Neural cell (in vitro differentiated cells): ENCODE data around the gene CTRB1. TPM values are rescaled to one million over a fixed set of nuclear protein-coding genes. Genes with fewer than 3 reads are reported as not detected.

Source experiments
- H2AFZ ChIP-seq: fragments of 200-600, 300-800 bp; sonication (generic), shearing (Covaris generic); 2 replicates; pipeline ENCODE4 v1.6.0; 2014; ENCODE audit warnings: low read depth, mild to moderate bottlenecking, antibody characterized with exemption, low read length, moderate library complexity
- H3F3A ChIP-seq: fragments of 200-600 bp; shearing (Covaris generic); 2 replicates; pipeline ENCODE4 v1.6.1; 2016; ENCODE audit warnings: mild to moderate bottlenecking, moderate library complexity, mixed read lengths, antibody characterized with exemption, low read length; ENCODE audit not compliant: insufficient read depth, poor library complexity, severe bottlenecking
- H3K27ac ChIP-seq: fragments of 200-600, 300-800 bp; sonication (generic), shearing (Covaris generic); 2 replicates; pipeline ENCODE4 v1.5.1; 2014; ENCODE audit warnings: mild to moderate bottlenecking, low read length, moderate library complexity
- H3K27me3 ChIP-seq: fragments of 300-800, 200-600 bp; sonication (generic), shearing (Covaris generic); 2 replicates; pipeline ENCODE4 v1.6.0; 2014; ENCODE audit warnings: mild to moderate bottlenecking, low read depth, low read length, moderate library complexity; ENCODE audit not compliant: insufficient read depth
- H3K36me3 ChIP-seq: fragments of 300-800, 200-600 bp; sonication (generic), shearing (Covaris generic); 2 replicates; pipeline ENCODE4 v1.5.1; 2014; ENCODE audit warnings: mild to moderate bottlenecking, antibody characterized with exemption, low read length, moderate library complexity; ENCODE audit not compliant: insufficient read depth
- H3K4me2 ChIP-seq: fragments of 300-800, 200-600 bp; sonication (generic), shearing (Covaris generic); 2 replicates; pipeline ENCODE4 v1.6.0; 2014; ENCODE audit warnings: mild to moderate bottlenecking, low read length
- H3K4me3 ChIP-seq: fragments of 300-800, 200-600 bp; sonication (generic), shearing (Covaris generic); 2 replicates; pipeline ENCODE4 v1.5.1; 2014; ENCODE audit warnings: mild to moderate bottlenecking, low read length, moderate library complexity
- H3K79me2 ChIP-seq: fragments of 200-600 bp; shearing (Covaris generic); replicated peaks from 2 replicates; pipeline ENCODE4 v1.6.0; 2014; ENCODE audit warnings: mild to moderate bottlenecking, low read length, moderate library complexity; ENCODE audit not compliant: insufficient read depth
- H3K9ac ChIP-seq: fragments of 300-800, 200-600 bp; sonication (generic), shearing (Covaris generic); 2 replicates; pipeline ENCODE4 v1.6.1; 2016; ENCODE audit warnings: mild to moderate bottlenecking, low read length, mixed read lengths
- H3K9me2 ChIP-seq: fragments of 200-600 bp; shearing (Covaris generic); 2 replicates; pipeline ENCODE4 v1.6.1; 2016; ENCODE audit warnings: mild to moderate bottlenecking, low read length, mixed read lengths; ENCODE audit not compliant: insufficient read depth
- H3K9me3 ChIP-seq: fragments of 200-600, 300-800 bp; sonication (generic), shearing (Covaris generic); 2 replicates; pipeline ENCODE4 v1.6.1; 2016; ENCODE audit warnings: mild to moderate bottlenecking, mixed run types, low read length, moderate library complexity, mixed read lengths
- H4K20me1 ChIP-seq: fragments of 200-600 bp; shearing (Covaris generic); 2 replicates; pipeline ENCODE4 v1.6.1; 2016; ENCODE audit warnings: mild to moderate bottlenecking, mixed run types; ENCODE audit not compliant: insufficient read depth
- CTCF ChIP-seq: fragments of 450-650 bp; IDR thresholded peaks from 2 replicates; pipeline ENCODE4 v1.5.1; 2014; ENCODE audit warnings: antibody characterized with exemption, mild to moderate bottlenecking, moderate library complexity; ENCODE audit not compliant: poor library complexity, severe bottlenecking
- EP300 ChIP-seq: fragments of 450-650 bp; conservative IDR thresholded peaks from 2 replicates; pipeline ENCODE4 v1.6.1; 2014; ENCODE audit warnings: antibody characterized with exemption, mild to moderate bottlenecking, moderate library complexity; ENCODE audit not compliant: poor library complexity, severe bottlenecking
- EZH2 ChIP-seq: fragments of 200-600, 300-800 bp; shearing (Covaris generic), sonication (generic); IDR thresholded peaks from 2 replicates; pipeline ENCODE4 v1.6.1; 2014; ENCODE audit warnings: antibody characterized with exemption, low read length, borderline replicate concordance, mild to moderate bottlenecking; ENCODE audit not compliant: insufficient read depth, poor library complexity, severe bottlenecking
- MXI1 ChIP-seq: fragments of 450-650 bp; conservative IDR thresholded peaks from 2 replicates; pipeline ENCODE4 v1.6.1; 2014; ENCODE audit warnings: antibody characterized with exemption, mild to moderate bottlenecking; ENCODE audit not compliant: poor library complexity, severe bottlenecking
- POLR2AphosphoS5 ChIP-seq: IDR thresholded peaks from 2 replicates; pipeline ENCODE4 v1.6.1; 2012
- RAD21 ChIP-seq: fragments of 450-650 bp; conservative IDR thresholded peaks from 2 replicates; pipeline ENCODE4 v1.6.1; 2014; ENCODE audit warnings: antibody characterized with exemption, mild to moderate bottlenecking, moderate library complexity
- REST ChIP-seq: IDR thresholded peaks from 2 replicates; pipeline ENCODE4 v1.6.1; 2012; ENCODE audit warnings: borderline replicate concordance
- SMC3 ChIP-seq: fragments of 450-650 bp; conservative IDR thresholded peaks from 2 replicates; pipeline ENCODE4 v1.6.1; 2014; ENCODE audit warnings: antibody characterized with exemption, mild to moderate bottlenecking, moderate library complexity; ENCODE audit not compliant: poor library complexity
- TAF1 ChIP-seq: IDR thresholded peaks from 2 replicates; pipeline ENCODE4 v1.6.1; 2012; ENCODE audit warnings: low read depth
- polyA plus RNA-seq: library from polyadenylated mRNA; depleted of rRNA; stranded (reverse); fragments of >200 nt; gene quantifications from 2 replicates; pipeline ENCODE4 v1.2.3, GENCODE V29; 2014

Gene CTRB1
- polyA plus RNA-seq, 1 donor from 2014 or later: not detected

GRCh38 chr16:75250809-75251279 is 32.1 kb downstream of the CTRB1 start:
- Histone ChIP-seq H3K27me3 (no peaks in the 10 kb centered on the region), H3K4me2 (peak overlapping the region; percentile 59), H3F3A (no peaks in the 10 kb centered on the region), H3K4me3 (peak overlapping the region; percentile 83), H4K20me1 (peaks cover 6% of the 10 kb centered on the region), H2AFZ (no peak overlapping the region), H3K9me3 (no peaks in the 10 kb centered on the region), H3K79me2 (peaks cover 35% of the 10 kb centered on the region), H3K27ac (no peak overlapping the region), H3K36me3 (no peaks in the 10 kb centered on the region), H3K9ac (peak overlapping the region; percentile 67), H3K9me2 (no peaks in the 10 kb centered on the region)
- TF ChIP-seq SMC3: no peak
- TF ChIP-seq CTCF: no peak
- no peak for TF ChIP-seq REST
- TF ChIP-seq EP300: no peak
- no peak for TF ChIP-seq TAF1
- TF ChIP-seq POLR2AphosphoS5: no peak
- TF ChIP-seq RAD21: no peak
- TF ChIP-seq MXI1: no peak
- no peak for TF ChIP-seq EZH2

GRCh38 chr16:75251280-75252048 is 32.7 kb downstream of the CTRB1 start, which contains the start of gene BCAR1:
TSS of gene BCAR1 (minus strand) at chr16:75251624. CDS start at chr16:75251482, 142 bp downstream.
- Histone ChIP-seq H3K4me2 (peak within 1 kb of the TSS; percentile 59), H3K27me3 (no peaks in the 10 kb centered on the region), H3K9me3 (no peaks in the 10 kb centered on the region), H3K9me2 (no peaks in the 10 kb centered on the region), H3F3A (no peaks in the 10 kb centered on the region), H3K79me2 (peaks cover 34% of the 10 kb centered on the region), H4K20me1 (peaks cover 6% of the 10 kb centered on the region), H3K36me3 (no peaks in the 10 kb centered on the region), H3K9ac (peak within 1 kb of the TSS; percentile 67), H3K4me3 (peak within 1 kb of the TSS; percentile 83), H2AFZ (no peak within 1 kb of the TSS), H3K27ac (peak within 1 kb of the TSS; percentile 49)
- TF ChIP-seq SMC3: no peak
- no peak for TF ChIP-seq TAF1
- TF ChIP-seq CTCF: peak; percentile 44
- TF ChIP-seq MXI1: peak; percentile 56
- no peak for TF ChIP-seq RAD21
- peak; percentile 6 for TF ChIP-seq REST
- no peak for TF ChIP-seq EP300
- no peak for TF ChIP-seq POLR2AphosphoS5
